Panc1 (cell line): ENCODE measurements around the gene PMPCA.

ENCODE experiments used
- CTCF ChIP-seq: fragments of 450-650 bp; IDR thresholded peaks from 2 replicates; pipeline ENCODE4 v1.5.1; 2017; ENCODE audit warnings: mild to moderate bottlenecking
- POLR2AphosphoS5 ChIP-seq: IDR thresholded peaks from 2 replicates; pipeline ENCODE4 v1.6.1; 2012; ENCODE audit warnings: mild to moderate bottlenecking, low read depth, low read length, moderate library complexity

GRCh38 chr9:136367296-136368145, 42.9 kb upstream of the PMPCA start:
- no peak for TF ChIP-seq CTCF
- TF ChIP-seq POLR2AphosphoS5, result no peak
